Measurements from ENCODE around the gene ATRAID.

Gene ATRAID

DNA sequence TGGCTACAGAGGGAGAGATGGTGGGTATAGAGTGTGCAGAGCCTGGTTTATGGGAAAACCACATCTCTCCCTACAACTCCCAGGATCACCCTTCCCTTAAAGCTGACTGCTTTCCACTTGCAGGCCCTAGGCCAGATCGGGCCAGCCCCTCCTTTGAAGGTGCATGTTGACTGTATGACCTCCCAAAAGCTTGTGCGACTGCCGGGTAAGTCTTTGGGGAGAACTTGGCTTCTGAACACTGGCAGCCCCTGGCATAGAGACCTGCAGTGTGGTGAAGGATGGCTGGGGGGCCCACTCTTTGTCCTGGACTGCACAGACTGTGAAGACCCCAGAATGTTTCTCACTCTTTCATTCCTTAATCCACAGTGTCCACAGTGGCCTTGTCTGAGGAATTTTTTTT, 24.8 kb downstream of the ATRAID start:
- TF ChIP-seq, protein P1, sequence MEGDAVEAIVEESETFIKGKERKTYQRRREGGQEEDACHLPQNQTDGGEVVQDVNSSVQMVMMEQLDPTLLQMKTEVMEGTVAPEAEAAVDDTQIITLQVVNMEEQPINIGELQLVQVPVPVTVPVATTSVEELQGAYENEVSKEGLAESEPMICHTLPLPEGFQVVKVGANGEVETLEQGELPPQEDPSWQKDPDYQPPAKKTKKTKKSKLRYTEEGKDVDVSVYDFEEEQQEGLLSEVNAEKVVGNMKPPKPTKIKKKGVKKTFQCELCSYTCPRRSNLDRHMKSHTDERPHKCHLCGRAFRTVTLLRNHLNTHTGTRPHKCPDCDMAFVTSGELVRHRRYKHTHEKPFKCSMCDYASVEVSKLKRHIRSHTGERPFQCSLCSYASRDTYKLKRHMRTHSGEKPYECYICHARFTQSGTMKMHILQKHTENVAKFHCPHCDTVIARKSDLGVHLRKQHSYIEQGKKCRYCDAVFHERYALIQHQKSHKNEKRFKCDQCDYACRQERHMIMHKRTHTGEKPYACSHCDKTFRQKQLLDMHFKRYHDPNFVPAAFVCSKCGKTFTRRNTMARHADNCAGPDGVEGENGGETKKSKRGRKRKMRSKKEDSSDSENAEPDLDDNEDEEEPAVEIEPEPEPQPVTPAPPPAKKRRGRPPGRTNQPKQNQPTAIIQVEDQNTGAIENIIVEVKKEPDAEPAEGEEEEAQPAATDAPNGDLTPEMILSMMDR (IDR thresholded peaks at IDR 0.05; ENCODE audit: low read depth, low read length), result no peak
- in situ Hi-C loops (cut with HindIII; ENCODE audit: low sequenced_read_pairs), result no loop called here
- DNase-seq (ENCODE audit: low read depth, low spot score), result no peak
- H3K4me3 ChIP-seq (ENCODE audit: low read depth, low read length), result no peak overlapping the region

GRCh38 chr2:27237341-27237945, 25.6 kb downstream of the ATRAID start:
- DNase-seq (ENCODE audit: low read depth, low spot score), result no peak
- no peak overlapping the region for H3K4me3 ChIP-seq (ENCODE audit: low read depth, low read length)
- in situ Hi-C loops (cut with HindIII; ENCODE audit: low sequenced_read_pairs), result no loop called here
- TF ChIP-seq, protein P1 (IDR thresholded peaks at IDR 0.05; ENCODE audit: low read depth, low read length), result no peak

- H3K4me3 ChIP-seq (ENCODE audit: low read depth, low read length), result no peak overlapping the region
- DNase-seq (ENCODE audit: low read depth, low spot score), result no peak
- TF ChIP-seq, protein P1 (IDR thresholded peaks at IDR 0.05; ENCODE audit: low read depth, low read length), result no peak
- in situ Hi-C loops (cut with HindIII; ENCODE audit: low sequenced_read_pairs), result no loop called here
Observed at GRCh38 chr2:27238976-27239375, 27.1 kb downstream of the ATRAID start.

DNA sequence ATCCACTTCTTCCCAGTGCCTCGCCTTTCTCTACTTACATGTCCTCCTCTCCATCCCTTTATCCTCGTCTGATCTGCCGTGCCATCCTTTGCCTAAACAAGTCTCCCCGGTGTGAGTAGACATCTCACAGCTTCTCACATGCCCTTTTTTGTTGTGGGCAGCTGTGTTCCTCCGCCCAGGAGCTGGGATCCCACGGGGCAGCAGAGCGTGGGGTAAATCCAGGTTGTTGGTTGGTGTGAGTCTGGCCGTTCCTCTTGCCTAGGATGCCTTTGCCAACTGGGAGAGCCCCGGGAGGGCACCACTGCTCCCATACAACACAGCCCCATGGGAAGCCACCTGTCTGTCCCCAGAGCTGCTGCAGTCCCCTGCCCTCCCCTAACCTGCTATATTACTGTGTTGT, 28.6 kb downstream of the ATRAID start:
- H3K4me3 ChIP-seq (ENCODE audit: low read depth, low read length), result no peak overlapping the region
- in situ Hi-C loops (cut with HindIII; ENCODE audit: low sequenced_read_pairs), result no loop called here
- DNase-seq (ENCODE audit: low read depth, low spot score), result no peak
- TF ChIP-seq, protein P1 (IDR thresholded peaks at IDR 0.05; ENCODE audit: low read depth, low read length), result no peak

- in situ Hi-C loops (cut with HindIII; ENCODE audit: low sequenced_read_pairs), result no loop called here
- no peak overlapping the region for H3K4me3 ChIP-seq (ENCODE audit: low read depth, low read length)
- DNase-seq (ENCODE audit: low read depth, low spot score), result no peak
- TF ChIP-seq, protein P1 (IDR thresholded peaks at IDR 0.05; ENCODE audit: low read depth, low read length), result no peak
Observed at GRCh38 chr2:27241761-27242613, 30.1 kb downstream of the ATRAID start.

DNA sequence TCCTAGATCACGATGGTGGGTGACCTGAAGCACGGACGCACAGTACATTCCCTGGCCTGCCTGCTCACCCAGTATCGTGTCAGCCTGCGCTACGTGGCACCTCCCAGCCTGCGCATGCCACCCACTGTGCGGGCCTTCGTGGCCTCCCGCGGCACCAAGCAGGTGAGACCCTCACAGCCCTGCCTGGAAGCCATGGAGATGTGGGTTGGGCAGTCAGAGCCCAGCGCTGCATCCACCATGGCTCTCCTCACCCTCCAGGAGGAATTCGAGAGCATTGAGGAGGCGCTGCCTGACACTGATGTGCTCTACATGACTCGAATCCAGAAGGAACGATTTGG, 30.7 kb downstream of the ATRAID start:
- TF ChIP-seq, protein P1 (IDR thresholded peaks at IDR 0.05; ENCODE audit: low read depth, low read length), result no peak
- no peak for DNase-seq (ENCODE audit: low read depth, low spot score)
- H3K4me3 ChIP-seq (ENCODE audit: low read depth, low read length), result no peak overlapping the region
- in situ Hi-C loops (cut with HindIII; ENCODE audit: low sequenced_read_pairs), result no loop called here
